Measurements from ENCODE around the gene SPTBN4.

GRCh38 chr19:40420451-40420765 lies 46.4 kb upstream of the SPTBN4 start:
- TF ChIP-seq, protein P1, sequence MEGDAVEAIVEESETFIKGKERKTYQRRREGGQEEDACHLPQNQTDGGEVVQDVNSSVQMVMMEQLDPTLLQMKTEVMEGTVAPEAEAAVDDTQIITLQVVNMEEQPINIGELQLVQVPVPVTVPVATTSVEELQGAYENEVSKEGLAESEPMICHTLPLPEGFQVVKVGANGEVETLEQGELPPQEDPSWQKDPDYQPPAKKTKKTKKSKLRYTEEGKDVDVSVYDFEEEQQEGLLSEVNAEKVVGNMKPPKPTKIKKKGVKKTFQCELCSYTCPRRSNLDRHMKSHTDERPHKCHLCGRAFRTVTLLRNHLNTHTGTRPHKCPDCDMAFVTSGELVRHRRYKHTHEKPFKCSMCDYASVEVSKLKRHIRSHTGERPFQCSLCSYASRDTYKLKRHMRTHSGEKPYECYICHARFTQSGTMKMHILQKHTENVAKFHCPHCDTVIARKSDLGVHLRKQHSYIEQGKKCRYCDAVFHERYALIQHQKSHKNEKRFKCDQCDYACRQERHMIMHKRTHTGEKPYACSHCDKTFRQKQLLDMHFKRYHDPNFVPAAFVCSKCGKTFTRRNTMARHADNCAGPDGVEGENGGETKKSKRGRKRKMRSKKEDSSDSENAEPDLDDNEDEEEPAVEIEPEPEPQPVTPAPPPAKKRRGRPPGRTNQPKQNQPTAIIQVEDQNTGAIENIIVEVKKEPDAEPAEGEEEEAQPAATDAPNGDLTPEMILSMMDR (IDR thresholded peaks at IDR 0.05): no peak
- TF ChIP-seq POLR2AphosphoS5 (IDR thresholded peaks at IDR 0.05): no peak
- no peak for TF ChIP-seq POLR2A (IDR thresholded peaks at IDR 0.05)
